GM12878 (cell line): ENCODE measurements around the gene DIAPH3. TPM values are rescaled to one million over a fixed set of nuclear protein-coding genes. Genes with fewer than 3 reads are reported as not detected.
A peak's percentile ranks its signal among the peaks of the same experiment; 100 is the strongest.

Experiments
- ATAC-seq: fragments of 200-7000 bp; cut with Tn5 transposase; 3 replicates; pipeline ENCODE4 v1.9.1; 2020; ENCODE audit warnings: mild to moderate bottlenecking, moderate library complexity
- BruUV-seq: library from RNA; stranded (reverse); fragments of 400-500 nt; replicated peaks from 2 replicates; lab custom pipeline; 2021; lab: Mats Ljungman, UMichigan
- CTCF ChIA-PET: fragments of 300-600 bp; sonication (Branson Sonifier 250); formaldehyde crosslinking; extraction: SDS; loops from one replicate; lab custom pipeline; 2021; ENCODE audit warnings: inconsistent platforms; lab: Yijun Ruan, JAX
- POLR2A ChIA-PET: fragments of 350-600 bp; formaldehyde crosslinking; extraction: SDS; loops from one replicate; lab custom pipeline; 2021; ENCODE audit warnings: inconsistent platforms; lab: Charles Lee
- RAD21 ChIA-PET: fragments of 300-600 bp; sonication (Branson Sonifier 250); formaldehyde crosslinking; loops from one replicate; lab custom pipeline; 2023; ENCODE audit warnings: antibody characterized with exemption; ENCODE audit not compliant: unreplicated experiment; lab: Charles Lee
- SMC1A ChIA-PET: fragments of 300-600 bp; sonication (Branson Sonifier 250); formaldehyde crosslinking; loops from one replicate; lab custom pipeline; 2023; ENCODE audit not compliant: unreplicated experiment, uncharacterized antibody; lab: Charles Lee
- DNase-seq: peaks from one replicate; pipeline ENCODE4 v3.0.0-alpha.2; 2011; ENCODE audit warnings: low read depth, low spot score
- FAIRE-seq: peaks from 3 replicates; lab custom pipeline; 2011; peaks lifted over from hg19 to GRCh38; lab: Jason Lieb, UNC
- H2AFZ ChIP-seq: 2 replicates; pipeline ENCODE4 v1.6.0; 2011; ENCODE audit warnings: low read depth, low read length, control low read depth; ENCODE audit not compliant: control insufficient read depth
- H3K27ac ChIP-seq: 2 replicates; pipeline ENCODE4 v1.5.1; 2011; ENCODE audit warnings: control low read depth; ENCODE audit not compliant: control insufficient read depth, insufficient read depth
- H3K27me3 ChIP-seq, 2 experiments: replicated peaks in 1 of 2; 2 replicates each; pipeline versions ENCODE4 v1.6.0 to v1.6.1; 2011; ENCODE audit warnings: low read length in 1 of 2; ENCODE audit not compliant: control insufficient read depth in 2 of 2, insufficient read depth in 2 of 2
- H3K36me3 ChIP-seq, 2 experiments: 2 replicates each; pipeline ENCODE4 v1.5.1; 2011; ENCODE audit warnings: low read length in 1 of 2; ENCODE audit not compliant: control insufficient read depth in 2 of 2, insufficient read depth in 2 of 2
- H3K4me1 ChIP-seq: 2 replicates; pipeline ENCODE4 v1.6.1; 2011; ENCODE audit warnings: mild to moderate bottlenecking, low read length, moderate library complexity, mixed read lengths; ENCODE audit not compliant: control insufficient read depth, insufficient read depth
- H3K4me2 ChIP-seq: 2 replicates; pipeline ENCODE4 v1.6.0; 2011; ENCODE audit warnings: control low read depth; ENCODE audit not compliant: control insufficient read depth, insufficient read depth
- H3K4me3 ChIP-seq: fragments of 200-600 bp; sonication (generic); 2 replicates; pipeline ENCODE4 v1.5.1; 2016
- H3K79me2 ChIP-seq: 2 replicates; pipeline ENCODE4 v1.6.0; 2011; ENCODE audit warnings: low read length; ENCODE audit not compliant: control insufficient read depth, insufficient read depth
- H3K9ac ChIP-seq: 2 replicates; pipeline ENCODE4 v1.8.0; 2011; ENCODE audit warnings: low read length, control low read depth, mixed read lengths; ENCODE audit not compliant: control insufficient read depth, insufficient read depth
- H3K9me3 ChIP-seq: replicated peaks from 3 replicates; pipeline ENCODE4 v1.5.1; 2011; ENCODE audit warnings: mild to moderate bottlenecking, low read length; ENCODE audit not compliant: control insufficient read depth, insufficient read depth
- H4K20me1 ChIP-seq: 2 replicates; pipeline ENCODE4 v1.6.0; 2011; ENCODE audit not compliant: control insufficient read depth, insufficient read depth
- EP300 ChIP-seq, 2 experiments: fragments of 150-350 bp in 1 of 2; IDR thresholded peaks; 2 replicates each; pipeline ENCODE4 v1.6.1; 2011 to 2012; ENCODE audit warnings: low read depth in 2 of 2, low read length in 2 of 2, borderline replicate concordance in 1 of 2, improper control_type of control experiment in 1 of 2, inconsistent platforms in 1 of 2; ENCODE audit not compliant: control insufficient read depth in 1 of 2
- IKZF2 ChIP-seq, 2 experiments: fragments of 450-650 bp; IDR thresholded peaks; 2 replicates each; pipeline ENCODE4 v1.6.1; 2017; ENCODE audit warnings: mild to moderate bottlenecking in 2 of 2, moderate library complexity in 2 of 2
- NFXL1 ChIP-seq: fragments of 450-650 bp; IDR thresholded peaks from 2 replicates; pipeline ENCODE4 v1.6.1; 2017; ENCODE audit warnings: antibody characterized with exemption, mild to moderate bottlenecking, borderline replicate concordance
- RUNX3 ChIP-seq: IDR thresholded peaks from 2 replicates; pipeline ENCODE4 v1.6.1; 2012; ENCODE audit warnings: low read length, inconsistent platforms
- STAT3 ChIP-seq: IDR thresholded peaks from 2 replicates; pipeline ENCODE4 v1.6.1; 2011; ENCODE audit warnings: low read depth, low read length, improper control_type of control experiment
- WGBS: methylation state at CpG from one replicate; pipeline ENCODE4 v1.1.6; 2016; ENCODE audit warnings: low lambda C conversion rate; ENCODE audit not compliant: insufficient replicate concordance, insufficient coverage; ENCODE audit errors: missing lambda C conversion rate; 5-methylcytosine and 5-hydroxymethylcytosine counted together
- in situ Hi-C: fragments of 300-500 bp; cut with MboI; formaldehyde crosslinking; loops from 9 replicates; pipeline ENCODE4 v1.14.3; 2018; ENCODE audit warnings: mixed read lengths
- intact Hi-C: fragments of 100-400 bp; cut with micrococcal nuclease; formaldehyde crosslinking; loops from one replicate; pipeline ENCODE4 v1.14.2; 2022; ENCODE audit not compliant: unreplicated experiment
- polyA plus RNA-seq, 11 experiments: library from polyadenylated mRNA; depleted of rRNA in 4 of 11; unstranded in 6 of 11; stranded (reverse) in 5 of 11; fragments of >200 nt; fragmentation: Nextera tagmentation in 4 of 11; fragmentation: Illumina TruSeq in 1 of 11; extraction: Ambion mirVana in 4 of 11; extraction: Trizol in 1 of 11; gene quantifications; 1 replicate in 1 of 11; 2 replicates in 10 of 11; pipeline versions ENCODE4 v1.2.1 to v1.2.3, GENCODE V29; 2011 to 2016; ENCODE audit warnings: inconsistent platforms in 2 of 11, missing spikeins in 2 of 11, low read depth in 1 of 11
- total RNA-seq, 4 experiments: library from RNA; depleted of rRNA in 3 of 4; stranded (reverse); fragments of >200 nt in 3 of 4; fragmentation: Illumina TruSeq in 1 of 4; extraction: Trizol in 1 of 4; gene quantifications; 2 replicates each; pipeline versions ENCODE4 v1.2.1 to v1.2.3, GENCODE V29; 2013 to 2021
- TF ChIP-seq, protein P1 (sequence below): IDR thresholded peaks from 2 replicates; pipeline ENCODE4 v1.6.1; 2012; ENCODE audit warnings: mild to moderate bottlenecking, low read depth, low read length

The DIAPH3 gene
- total and polyA plus RNA-seq, 10 of the 15 experiments (the other 5 are each of a cell fraction or from before 2014, with no cell fraction given): 10.1 to 25.2 (median 15.4) TPM

GRCh38 chr13:59873856-59874255, 289.9 kb downstream of the DIAPH3 start:
- BruUV-seq: no TSS peak
- Histone ChIP-seq H3K9ac (no peak overlapping the region), H3K4me1 (no peaks in the 10 kb centered on the region), H3K36me3 (no peaks in the 10 kb centered on the region; a peak in 1 of 4 replicates), H2AFZ (no peak overlapping the region), H3K9me3 (no peaks in the 10 kb centered on the region; the same call in 2 of the 3 replicates), H3K4me3 (no peak overlapping the region), H3K4me2 (no peak overlapping the region), H3K27ac (no peak overlapping the region), H3K27me3 (no peaks in the 10 kb centered on the region), H4K20me1 (no peaks in the 10 kb centered on the region), H3K79me2 (no peaks in the 10 kb centered on the region)
- ChIA-PET RAD21 (no interaction called here), CTCF (no interaction called here), POLR2A (no interaction called here), SMC1A (interaction anchor here (0.5 to 0.9 kb wide), 2 partner anchors 9 to 142 kb away, joined by 3 read pairs; no protein-coding TSS in a partner anchor)
- no peak for DNase-seq
- no peak for ATAC-seq
- TF ChIP-seq NFXL1 (no peak), IKZF2 (IDR thresholded peaks at IDR 0.05) (peak; percentile 20 to 36; a peak in 1 of 4 replicates), RUNX3 (no peak), EP300 (IDR thresholded peaks at IDR 0.05; ENCODE audit: borderline replicate concordance in 1 of 2, control insufficient read depth in 1 of 2, low read depth in 2 of 2, low read length in 2 of 2) (no peak), STAT3 (no peak)
- TF ChIP-seq, protein P1, sequence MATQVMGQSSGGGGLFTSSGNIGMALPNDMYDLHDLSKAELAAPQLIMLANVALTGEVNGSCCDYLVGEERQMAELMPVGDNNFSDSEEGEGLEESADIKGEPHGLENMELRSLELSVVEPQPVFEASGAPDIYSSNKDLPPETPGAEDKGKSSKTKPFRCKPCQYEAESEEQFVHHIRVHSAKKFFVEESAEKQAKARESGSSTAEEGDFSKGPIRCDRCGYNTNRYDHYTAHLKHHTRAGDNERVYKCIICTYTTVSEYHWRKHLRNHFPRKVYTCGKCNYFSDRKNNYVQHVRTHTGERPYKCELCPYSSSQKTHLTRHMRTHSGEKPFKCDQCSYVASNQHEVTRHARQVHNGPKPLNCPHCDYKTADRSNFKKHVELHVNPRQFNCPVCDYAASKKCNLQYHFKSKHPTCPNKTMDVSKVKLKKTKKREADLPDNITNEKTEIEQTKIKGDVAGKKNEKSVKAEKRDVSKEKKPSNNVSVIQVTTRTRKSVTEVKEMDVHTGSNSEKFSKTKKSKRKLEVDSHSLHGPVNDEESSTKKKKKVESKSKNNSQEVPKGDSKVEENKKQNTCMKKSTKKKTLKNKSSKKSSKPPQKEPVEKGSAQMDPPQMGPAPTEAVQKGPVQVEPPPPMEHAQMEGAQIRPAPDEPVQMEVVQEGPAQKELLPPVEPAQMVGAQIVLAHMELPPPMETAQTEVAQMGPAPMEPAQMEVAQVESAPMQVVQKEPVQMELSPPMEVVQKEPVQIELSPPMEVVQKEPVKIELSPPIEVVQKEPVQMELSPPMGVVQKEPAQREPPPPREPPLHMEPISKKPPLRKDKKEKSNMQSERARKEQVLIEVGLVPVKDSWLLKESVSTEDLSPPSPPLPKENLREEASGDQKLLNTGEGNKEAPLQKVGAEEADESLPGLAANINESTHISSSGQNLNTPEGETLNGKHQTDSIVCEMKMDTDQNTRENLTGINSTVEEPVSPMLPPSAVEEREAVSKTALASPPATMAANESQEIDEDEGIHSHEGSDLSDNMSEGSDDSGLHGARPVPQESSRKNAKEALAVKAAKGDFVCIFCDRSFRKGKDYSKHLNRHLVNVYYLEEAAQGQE: no peak
- intact Hi-C loops (no loop called here), in situ Hi-C loops (no loop called here)
- 60% methylated on average over 7 of the region's 7 CpGs for WGBS
- no peak for FAIRE-seq
